ENCODE measurements around the gene CRYAA. TPM values are rescaled to one million over a fixed set of nuclear protein-coding genes. Genes with fewer than 3 reads are reported as not detected.
"Not testable (repeated sequence)": the region's sequence is repeated elsewhere in the genome, so short reads cannot be mapped to it uniquely, and the experiment has no call there.

Gene CRYAA
- total RNA-seq, 4 donors from 2014 or later = not detected

- H3K36me3 ChIP-seq; in situ Hi-C loops (cut with MboI; ENCODE audit: low pct_ligation_motif_present in 1 of 4, low pct_unique_long_range_greater_than_20kb in 1 of 4, low sequenced_read_pairs in 3 of 4); H3K27ac ChIP-seq; intact Hi-C loops (cut with DNase I; ENCODE audit: low total_unique reads); H3K4me3 ChIP-seq; H3K9me3 ChIP-seq; H3K27me3 ChIP-seq; DNase-seq; H3K4me1 ChIP-seq: not testable (repeated sequence)
- WGBS, 2 donors (ENCODE audit: low coverage in 1 of 2) = no CpG with 5 or more reads among the region's 24 CpGs
Measured at GRCh38 chr21:43161826-43162707, 6.7 kb upstream of the CRYAA start.

- H3K27ac ChIP-seq; H3K4me1 ChIP-seq; H3K36me3 ChIP-seq; intact Hi-C loops (cut with DNase I; ENCODE audit: low total_unique reads); in situ Hi-C loops (cut with MboI; ENCODE audit: low pct_ligation_motif_present in 1 of 4, low pct_unique_long_range_greater_than_20kb in 1 of 4, low sequenced_read_pairs in 3 of 4); H3K9me3 ChIP-seq; H3K4me3 ChIP-seq; DNase-seq; H3K27me3 ChIP-seq: not testable (repeated sequence)
- no CpG with 5 or more reads among the region's 9 CpGs for WGBS, 2 donors (ENCODE audit: low coverage in 1 of 2)
Measured at GRCh38 chr21:43162708-43163205, 6.1 kb upstream of the CRYAA start.

- DNase-seq; H3K36me3 ChIP-seq; H3K4me1 ChIP-seq; H3K27ac ChIP-seq; H3K9me3 ChIP-seq; intact Hi-C loops (cut with DNase I; ENCODE audit: low total_unique reads); H3K4me3 ChIP-seq; in situ Hi-C loops (cut with MboI; ENCODE audit: low pct_ligation_motif_present in 1 of 4, low pct_unique_long_range_greater_than_20kb in 1 of 4, low sequenced_read_pairs in 3 of 4); H3K27me3 ChIP-seq: not testable (repeated sequence)
- no CpG with 5 or more reads among the region's 3 CpGs for WGBS, 2 donors (ENCODE audit: low coverage in 1 of 2)
Measured at GRCh38 chr21:43164823-43165222, 4.0 kb upstream of the CRYAA start.

- H3K4me1 ChIP-seq; intact Hi-C loops (cut with DNase I; ENCODE audit: low total_unique reads); H3K27ac ChIP-seq; H3K36me3 ChIP-seq; in situ Hi-C loops (cut with MboI; ENCODE audit: low pct_ligation_motif_present in 1 of 4, low pct_unique_long_range_greater_than_20kb in 1 of 4, low sequenced_read_pairs in 3 of 4); H3K4me3 ChIP-seq; DNase-seq; H3K27me3 ChIP-seq; H3K9me3 ChIP-seq: not testable (repeated sequence)
- WGBS, 2 donors (ENCODE audit: low coverage in 1 of 2) = no CpG with 5 or more reads among the region's 15 CpGs
Measured at GRCh38 chr21:43165734-43166133, 3.1 kb upstream of the CRYAA start.

GRCh38 chr21:43169230-43169886 lies 550 bp downstream of the CRYAA start:
- H3K27ac ChIP-seq; H3K4me3 ChIP-seq; intact Hi-C loops (cut with DNase I; ENCODE audit: low total_unique reads); DNase-seq; H3K9me3 ChIP-seq; H3K4me1 ChIP-seq; H3K36me3 ChIP-seq; H3K27me3 ChIP-seq; in situ Hi-C loops (cut with MboI; ENCODE audit: low pct_ligation_motif_present in 1 of 4, low pct_unique_long_range_greater_than_20kb in 1 of 4, low sequenced_read_pairs in 3 of 4): not testable (repeated sequence)
- WGBS, 2 donors (ENCODE audit: low coverage in 1 of 2) = no CpG with 5 or more reads among the region's 23 CpGs

- DNase-seq; intact Hi-C loops (cut with DNase I; ENCODE audit: low total_unique reads); H3K27ac ChIP-seq; H3K9me3 ChIP-seq; H3K4me3 ChIP-seq; in situ Hi-C loops (cut with MboI; ENCODE audit: low pct_ligation_motif_present in 1 of 4, low pct_unique_long_range_greater_than_20kb in 1 of 4, low sequenced_read_pairs in 3 of 4); H3K4me1 ChIP-seq; H3K27me3 ChIP-seq; H3K36me3 ChIP-seq: not testable (repeated sequence)
- WGBS, 2 donors (ENCODE audit: low coverage in 1 of 2) = no CpG with 5 or more reads among the region's 10 CpGs
Measured at GRCh38 chr21:43169891-43170290, 1.1 kb downstream of the CRYAA start.

- intact Hi-C loops (cut with DNase I; ENCODE audit: low total_unique reads); H3K27ac ChIP-seq; H3K36me3 ChIP-seq; H3K9me3 ChIP-seq; in situ Hi-C loops (cut with MboI; ENCODE audit: low pct_ligation_motif_present in 1 of 4, low pct_unique_long_range_greater_than_20kb in 1 of 4, low sequenced_read_pairs in 3 of 4); DNase-seq; H3K4me3 ChIP-seq; H3K27me3 ChIP-seq; H3K4me1 ChIP-seq: not testable (repeated sequence)
- no CpG with 5 or more reads among the region's 29 CpGs for WGBS, 2 donors (ENCODE audit: low coverage in 1 of 2)
Measured at GRCh38 chr21:43172812-43173211, 4.0 kb downstream of the CRYAA start.

GRCh38 chr21:43173438-43173837 lies 4.6 kb downstream of the CRYAA start:
- H3K4me3 ChIP-seq; in situ Hi-C loops (cut with MboI; ENCODE audit: low pct_ligation_motif_present in 1 of 4, low pct_unique_long_range_greater_than_20kb in 1 of 4, low sequenced_read_pairs in 3 of 4); H3K27ac ChIP-seq; H3K27me3 ChIP-seq; H3K4me1 ChIP-seq; H3K36me3 ChIP-seq; DNase-seq; H3K9me3 ChIP-seq; intact Hi-C loops (cut with DNase I; ENCODE audit: low total_unique reads): not testable (repeated sequence)
- WGBS, 2 donors (ENCODE audit: low coverage in 1 of 2) = no CpG with 5 or more reads among the region's 18 CpGs

- H3K4me3 ChIP-seq; H3K27me3 ChIP-seq; in situ Hi-C loops (cut with MboI; ENCODE audit: low pct_ligation_motif_present in 1 of 4, low pct_unique_long_range_greater_than_20kb in 1 of 4, low sequenced_read_pairs in 3 of 4); intact Hi-C loops (cut with DNase I; ENCODE audit: low total_unique reads); H3K27ac ChIP-seq; DNase-seq; H3K36me3 ChIP-seq; H3K9me3 ChIP-seq; H3K4me1 ChIP-seq: not testable (repeated sequence)
- no CpG with 5 or more reads among the region's 12 CpGs for WGBS, 2 donors (ENCODE audit: low coverage in 1 of 2)
Measured at GRCh38 chr21:43173930-43174329, 5.1 kb downstream of the CRYAA start.

- H3K4me3 ChIP-seq; H3K27me3 ChIP-seq; H3K27ac ChIP-seq; H3K36me3 ChIP-seq; H3K4me1 ChIP-seq; in situ Hi-C loops (cut with MboI; ENCODE audit: low pct_ligation_motif_present in 1 of 4, low pct_unique_long_range_greater_than_20kb in 1 of 4, low sequenced_read_pairs in 3 of 4); intact Hi-C loops (cut with DNase I; ENCODE audit: low total_unique reads); H3K9me3 ChIP-seq; DNase-seq: not testable (repeated sequence)
- WGBS, 2 donors (ENCODE audit: low coverage in 1 of 2) = no CpG with 5 or more reads among the region's 4 CpGs
Measured at GRCh38 chr21:43174998-43175397, 6.2 kb downstream of the CRYAA start.

- H3K4me3 ChIP-seq; intact Hi-C loops (cut with DNase I; ENCODE audit: low total_unique reads); in situ Hi-C loops (cut with MboI; ENCODE audit: low pct_ligation_motif_present in 1 of 4, low pct_unique_long_range_greater_than_20kb in 1 of 4, low sequenced_read_pairs in 3 of 4); H3K27me3 ChIP-seq; H3K9me3 ChIP-seq; DNase-seq; H3K36me3 ChIP-seq; H3K27ac ChIP-seq; H3K4me1 ChIP-seq: not testable (repeated sequence)
- WGBS, 2 donors (ENCODE audit: low coverage in 1 of 2) = no CpG with 5 or more reads among the region's 16 CpGs
Measured at GRCh38 chr21:43176621-43177020, 7.8 kb downstream of the CRYAA start.
